DMS53 (cell line): Measurements from ENCODE around the gene ZDHHC14.
"Not testable (repeated sequence)": the region's sequence is repeated elsewhere in the genome, so short reads cannot be mapped to it uniquely, and the experiment has no call there.

Source experiments
- DNase-seq: peaks from one replicate; lab custom pipeline; 2025; lab: John Stamatoyannopoulos, UW

The ZDHHC14 gene

DNA sequence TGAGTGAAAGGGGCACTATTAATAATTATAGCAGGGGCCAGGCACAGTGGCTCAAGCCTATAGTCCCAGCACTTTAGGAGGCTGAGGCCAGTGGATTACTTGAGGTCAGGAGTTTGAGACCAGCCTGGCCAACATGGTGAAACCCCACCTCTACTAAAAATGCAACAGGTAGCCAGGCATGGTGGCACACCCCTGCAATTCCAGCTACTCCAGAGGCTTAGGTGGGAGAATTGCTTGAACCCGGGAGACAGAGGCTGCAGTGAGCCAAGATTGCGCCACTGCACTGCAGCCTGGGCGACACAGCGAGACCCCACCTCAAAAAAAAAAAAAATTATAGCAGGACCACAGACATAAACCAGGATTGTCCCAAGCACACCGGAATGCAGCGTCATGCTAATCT, 340.0 kb downstream of the ZDHHC14 start:
- DNase-seq, result not testable (repeated sequence)

DNA sequence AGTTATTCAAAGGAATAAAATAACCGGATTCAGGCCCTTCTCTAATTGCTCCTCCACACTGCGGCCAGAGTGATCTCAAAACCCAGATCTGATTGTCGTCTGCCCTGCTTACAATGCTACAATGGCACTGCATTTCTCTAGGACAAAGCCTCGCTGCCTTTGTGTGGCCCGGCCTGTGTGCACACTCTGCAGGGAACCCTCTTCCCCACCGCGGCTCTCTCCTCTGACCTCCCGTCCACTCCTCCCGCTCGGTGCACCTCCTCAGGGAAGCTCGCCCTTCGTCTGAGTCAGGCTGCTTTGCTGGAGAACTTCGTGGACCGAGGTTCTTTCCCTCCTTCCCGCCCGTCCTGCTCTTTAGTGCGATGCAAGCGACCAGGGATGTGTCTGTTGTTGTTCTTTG, 340.4 kb downstream of the ZDHHC14 start:
- no peak for DNase-seq

DNA sequence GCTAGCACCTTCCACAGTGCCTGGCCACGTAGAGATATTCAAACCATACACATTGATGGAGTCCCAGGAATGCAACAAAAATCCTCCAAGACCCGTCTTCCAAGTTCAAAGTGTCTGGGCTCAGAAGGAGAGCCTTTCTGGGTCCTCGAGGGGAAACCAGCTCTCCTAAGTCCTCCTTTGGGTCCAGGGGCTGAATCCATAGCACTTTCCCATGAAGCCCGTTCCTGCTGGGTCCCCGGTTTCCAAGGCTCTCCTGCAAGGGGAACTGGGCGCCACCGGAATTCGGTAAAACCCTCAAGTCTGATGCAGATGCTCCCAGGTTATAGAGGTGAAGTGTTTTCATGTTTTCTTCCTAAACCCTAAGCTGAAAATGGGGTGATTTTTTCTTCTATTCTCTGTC, 340.8 kb downstream of the ZDHHC14 start:
- no peak for DNase-seq

DNA sequence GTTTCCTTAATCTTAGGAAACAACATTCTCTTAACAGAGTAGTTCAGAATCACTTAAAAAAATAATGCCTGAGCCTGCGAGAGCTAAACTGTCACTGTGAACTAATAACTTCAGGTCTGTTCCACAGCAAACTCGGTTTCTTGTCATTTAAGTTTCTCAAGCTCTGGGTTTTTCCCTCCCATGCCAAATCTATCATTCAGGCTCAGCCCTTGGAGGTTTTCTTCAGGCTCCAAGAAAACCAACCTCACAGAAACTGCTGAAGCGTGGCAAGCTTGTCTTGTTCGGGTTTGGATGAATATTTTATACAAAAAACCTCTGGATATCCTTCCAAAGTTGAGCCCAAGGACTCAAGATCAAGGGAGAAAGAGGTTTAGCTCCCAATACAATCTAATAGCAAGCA, 342.4 kb downstream of the ZDHHC14 start:
- no peak for DNase-seq

DNA sequence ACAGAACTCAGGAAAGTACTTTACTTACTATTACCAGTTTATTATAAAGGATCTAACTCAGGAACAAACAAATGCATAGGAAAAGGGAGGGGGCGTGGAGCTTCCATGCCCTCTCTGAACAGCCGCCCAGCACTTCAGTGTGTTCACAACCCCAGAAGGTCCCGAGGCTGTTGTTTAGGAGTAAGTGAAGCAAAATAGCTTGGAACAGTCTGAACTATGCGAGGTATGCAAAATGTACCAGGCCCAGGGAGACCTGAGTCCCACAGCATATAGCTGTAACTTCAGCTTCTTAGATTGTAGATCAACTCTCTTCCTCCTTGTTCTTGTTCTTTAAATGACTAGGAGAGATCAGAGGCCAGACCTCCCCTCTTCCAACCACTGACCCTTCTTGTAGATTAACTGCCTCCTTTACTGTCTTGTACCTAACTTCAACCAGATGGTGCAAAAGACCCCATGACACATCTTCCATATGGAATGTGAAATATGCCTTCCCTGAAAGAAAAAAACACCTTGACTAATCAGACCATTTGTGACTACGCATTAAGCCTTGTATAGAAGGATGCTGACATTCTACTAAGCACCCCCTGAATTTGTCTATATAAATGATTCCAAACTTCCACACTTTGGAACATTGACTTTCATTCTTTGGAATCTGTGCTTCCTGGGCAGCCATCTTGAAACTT, 343.3 kb downstream of the ZDHHC14 start:
- DNase-seq, result no peak

DNA sequence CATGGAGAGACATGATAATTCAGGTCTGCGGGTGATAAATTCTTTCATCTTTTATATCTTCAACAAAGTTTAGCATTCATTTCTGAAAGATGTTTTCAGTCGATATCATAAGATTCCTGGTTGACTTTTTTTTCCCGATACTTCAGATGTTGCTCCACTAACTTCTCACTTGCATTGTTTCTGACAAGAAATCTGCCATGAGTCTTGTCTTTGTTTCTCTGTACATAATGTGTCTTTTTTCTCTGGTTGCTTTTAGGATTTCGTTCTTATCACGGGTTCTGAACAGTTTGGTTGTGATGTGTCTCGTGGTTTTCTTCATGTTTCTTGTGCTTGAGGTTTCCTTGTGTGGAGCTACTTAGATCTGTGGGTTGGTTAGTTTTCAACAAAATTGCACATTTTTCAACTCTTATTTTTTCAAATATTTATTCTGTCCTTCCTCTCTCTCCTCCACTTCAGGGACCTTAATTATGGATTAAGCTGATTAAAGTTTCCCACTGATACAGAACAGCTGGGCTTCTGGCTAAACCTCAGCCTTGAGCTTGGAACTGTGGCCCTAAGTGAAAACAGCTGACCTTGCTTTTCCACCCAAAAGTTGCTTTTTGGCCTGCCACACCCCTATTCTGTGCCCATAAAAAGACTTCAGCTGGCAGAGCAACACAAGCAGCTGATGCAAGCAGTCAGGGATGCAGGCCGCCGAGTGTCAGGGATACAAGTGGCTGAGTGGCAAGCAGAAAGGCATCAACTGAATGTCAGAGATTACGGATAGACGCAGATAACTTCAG, 344.2 kb downstream of the ZDHHC14 start:
- no peak for DNase-seq

DNA sequence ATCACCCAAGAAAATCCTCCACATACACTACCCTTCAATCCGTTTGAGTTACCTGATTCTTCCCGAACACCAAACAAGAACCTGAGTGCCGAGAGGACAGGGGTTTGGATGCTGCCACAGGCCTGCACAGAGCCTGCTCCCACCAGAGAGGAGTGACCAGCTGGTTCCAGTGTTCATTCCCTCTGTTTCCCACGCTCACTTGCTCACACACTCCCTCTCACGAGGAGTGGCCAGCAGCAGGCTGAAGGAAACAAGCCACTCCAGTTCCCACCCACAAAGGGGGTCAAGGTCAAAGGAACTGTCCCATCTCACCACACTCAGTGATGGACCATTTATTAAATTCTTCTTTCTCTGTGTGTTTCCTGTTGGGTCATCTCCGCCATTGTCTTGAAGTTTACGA, 344.8 kb downstream of the ZDHHC14 start:
- no peak for DNase-seq

DNA sequence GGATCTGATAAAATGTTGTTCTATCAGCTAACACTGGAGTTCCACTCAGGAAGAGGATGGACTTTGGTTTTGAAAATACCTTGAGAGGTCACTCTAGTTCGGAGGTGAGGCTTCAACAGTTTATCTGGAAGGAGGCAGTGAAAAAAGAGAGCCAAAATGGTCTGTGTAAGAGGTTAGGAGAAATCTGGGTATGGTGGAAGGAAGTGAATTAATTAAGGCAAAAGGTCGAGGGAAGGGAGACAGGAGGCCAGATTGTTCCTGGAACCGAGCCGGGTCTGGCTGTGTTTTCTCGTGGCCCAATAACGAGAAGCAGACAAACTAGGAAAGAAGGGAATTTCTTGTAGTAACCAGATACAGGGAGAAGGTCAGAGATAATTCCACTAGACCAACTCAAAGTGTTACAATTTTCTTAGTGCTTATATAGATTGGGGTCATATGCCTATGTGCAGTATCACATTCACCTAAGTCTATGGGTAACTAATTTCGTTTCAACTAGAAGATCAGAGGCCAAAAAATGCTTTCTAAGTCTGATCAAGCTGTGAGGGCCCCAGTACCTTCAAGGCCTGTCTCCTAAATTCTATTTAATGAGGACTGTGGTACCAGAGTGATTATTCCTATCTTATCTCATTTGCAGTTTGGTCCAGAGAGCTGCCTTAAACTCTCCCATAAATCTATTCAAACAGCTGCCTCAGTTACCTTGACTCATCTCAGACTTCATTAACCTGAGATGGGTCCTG, 346.1 kb downstream of the ZDHHC14 start:
- no peak for DNase-seq
